GM18858 (cell line): ENCODE measurements around the gene TNRC6A.
"Not testable (repeated sequence)": the region's sequence is repeated elsewhere in the genome, so short reads cannot be mapped to it uniquely, and the experiment has no call there.

Source experiments
- ATAC-seq: cut with Tn5 transposase; IDR thresholded peaks from one replicate; pipeline ENCODE4 v1.9.1; 2021; ENCODE audit not compliant: unreplicated experiment

Gene TNRC6A

GRCh38 chr16:24723663-24724062 is 5.8 kb upstream of the TNRC6A start:
- ATAC-seq: no peak

- ATAC-seq: no peak
Measured at GRCh38 chr16:24728011-24728410, 1.4 kb upstream of the TNRC6A start.

GRCh38 chr16:24728891-24729242 is 584 bp upstream of the TNRC6A start:
- ATAC-seq: no peak

GRCh38 chr16:24729951-24730815 is 732 bp downstream of the TNRC6A start:
- no peak for ATAC-seq

- no peak for ATAC-seq
Measured at GRCh38 chr16:24730914-24731313, 1.5 kb downstream of the TNRC6A start.

GRCh38 chr16:24731722-24732419 is 2.4 kb downstream of the TNRC6A start:
- no peak for ATAC-seq

GRCh38 chr16:24734382-24734781 is 4.9 kb downstream of the TNRC6A start:
- ATAC-seq: no peak

GRCh38 chr16:24736758-24737157 is 7.3 kb downstream of the TNRC6A start:
- ATAC-seq: no peak

GRCh38 chr16:24737391-24737871 is 8.0 kb downstream of the TNRC6A start:
- no peak for ATAC-seq

GRCh38 chr16:24737916-24738594 is 8.6 kb downstream of the TNRC6A start:
- no peak for ATAC-seq

- ATAC-seq: no peak
Measured at GRCh38 chr16:24738895-24739294, 9.4 kb downstream of the TNRC6A start.

- ATAC-seq: no peak
Measured at GRCh38 chr16:24741862-24742261, 12.4 kb downstream of the TNRC6A start.

GRCh38 chr16:24742610-24743009 is 13.2 kb downstream of the TNRC6A start:
- not testable (repeated sequence) for ATAC-seq

GRCh38 chr16:24745391-24745790 is 15.9 kb downstream of the TNRC6A start:
- no peak for ATAC-seq

GRCh38 chr16:24745791-24746190 is 16.3 kb downstream of the TNRC6A start:
- no peak for ATAC-seq

- ATAC-seq: no peak
Measured at GRCh38 chr16:24747441-24747840, 18.0 kb downstream of the TNRC6A start.

- ATAC-seq: no peak
Measured at GRCh38 chr16:24748242-24748641, 18.8 kb downstream of the TNRC6A start.

- ATAC-seq: no peak
Measured at GRCh38 chr16:24749310-24749709, 19.9 kb downstream of the TNRC6A start.

GRCh38 chr16:24749872-24750271 is 20.4 kb downstream of the TNRC6A start:
- not testable (repeated sequence) for ATAC-seq

- no peak for ATAC-seq
Measured at GRCh38 chr16:24753000-24753399, 23.5 kb downstream of the TNRC6A start.

- no peak for ATAC-seq
Measured at GRCh38 chr16:24753437-24753836, 24.0 kb downstream of the TNRC6A start.

- no peak for ATAC-seq
Measured at GRCh38 chr16:24754543-24754942, 25.1 kb downstream of the TNRC6A start.
